Gastrocnemius medialis (tissue), 4 donors: Measurements from ENCODE around the gene GVQW3.

ENCODE experiments used
- CTCF ChIP-seq, 5 experiments: fragments of 450-650 bp in 3 of 5; fragments of 200-600 bp in 2 of 5; sonication (generic) in 2 of 5; IDR thresholded peaks in 4 of 5; conservative IDR thresholded peaks in 1 of 5; 1 replicate in 4 of 5; 2 replicates in 1 of 5; pipeline ENCODE4 v1.5.1; 2016 to 2019; ENCODE audit warnings: antibody characterized with exemption in 5 of 5, mild to moderate bottlenecking in 3 of 5, moderate library complexity in 3 of 5
- POLR2A ChIP-seq, 2 donors: fragments of 450-650 bp; IDR thresholded peaks; one replicate each; pipeline ENCODE4 v1.6.1; 2017; ENCODE audit warnings: antibody characterized with exemption in 2 of 2, mild to moderate bottlenecking in 2 of 2, moderate library complexity in 2 of 2

GRCh38 chr11:76424379-76424778 lies 43.3 kb downstream of the GVQW3 start:
- TF ChIP-seq CTCF (IDR thresholded peaks at IDR 0.05 in 4 of 5, conservative IDR thresholded peaks at IDR 0.05 in 1 of 5) (no peak), POLR2A (IDR thresholded peaks at IDR 0.05) (no peak)
